Measurements from ENCODE around the gene PTH2. TPM values are rescaled to one million over a fixed set of nuclear protein-coding genes. Genes with fewer than 3 reads are reported as not detected.

The PTH2 gene
- total and polyA plus RNA-seq, 2 donors (not counting 3 experiments of a cell fraction or from before 2014, with no cell fraction given): not detected

DNA sequence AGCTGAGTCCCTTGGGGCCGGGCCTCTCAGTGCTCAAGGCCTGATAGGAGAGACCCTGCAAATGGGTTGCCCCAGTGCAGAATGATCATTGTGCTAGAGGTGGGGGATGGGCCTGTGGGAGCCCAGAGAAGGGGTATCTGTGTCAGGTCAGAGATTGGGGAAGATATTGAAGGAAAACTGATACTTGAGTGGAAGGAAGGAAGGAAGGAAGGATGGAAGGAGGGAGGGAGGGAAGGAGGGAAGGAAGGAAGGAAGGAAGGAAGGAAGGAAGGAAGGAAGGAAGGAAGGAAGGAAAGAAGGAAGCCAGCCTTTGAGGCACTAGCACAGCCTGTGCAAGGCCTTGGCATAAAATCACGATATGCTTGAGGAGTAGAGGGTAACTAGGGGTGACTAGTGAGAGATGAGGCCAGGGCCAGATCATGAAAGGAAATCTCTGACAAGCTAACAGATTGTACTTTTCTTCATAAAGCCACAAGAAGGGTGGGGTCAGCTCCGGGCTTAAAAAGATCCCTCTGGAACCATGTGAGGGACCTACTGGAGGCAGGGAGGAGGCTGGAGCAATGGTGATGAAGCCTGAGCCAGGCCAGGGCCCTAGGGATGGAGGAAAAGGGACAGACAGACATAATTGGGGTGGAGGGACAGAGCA, 11.4 kb downstream of the PTH2 start:
- no peaks in the 10 kb centered on the region for H3K36me3 ChIP-seq (ENCODE audit: control insufficient read depth in 2 of 2, extremely low read depth in 1 of 2, insufficient read depth in 2 of 2, low read length in 2 of 2)
- no peak overlapping the region for H3K9ac ChIP-seq (replicated peaks; ENCODE audit: extremely low read depth, insufficient read depth, low read length)
- no peaks in the 10 kb centered on the region for H3K9me3 ChIP-seq (replicated peaks; ENCODE audit: control insufficient read depth, insufficient read depth, low read length)
- intact Hi-C loops (cut with micrococcal nuclease) (no loop called here), dilution Hi-C loops (cut with MboI; ENCODE audit: extremely low pct_ligation_motif_present, low sequenced_read_pairs) (no loop called here)
- H3K27ac ChIP-seq (ENCODE audit: insufficient read depth, low read depth, low read length): no peak overlapping the region
- no peaks in the 10 kb centered on the region for H3K4me1 ChIP-seq (ENCODE audit: control insufficient read depth, extremely low read depth, insufficient read depth, low read length)
- H3K4me2 ChIP-seq (ENCODE audit: insufficient read depth, low read length): no peak overlapping the region
- ChIA-PET POLR2A (no interaction called here), CTCF (interaction anchor here (0.7 to 1.3 kb wide), 3 partner anchors 8 to 421 kb away, joined by 3 to 4 read pairs (median 3); no protein-coding TSS in a partner anchor)
- DNase-seq (ENCODE audit: low read depth, low spot score): no peak
- no peak for FAIRE-seq
- no peaks in the 10 kb centered on the region for H3K9me1 ChIP-seq (replicated peaks; ENCODE audit: control insufficient read depth, extremely low read depth, insufficient read depth, low read length)
- no TSS peak for BruUV-seq (replicated peaks)
- H2AFZ ChIP-seq (ENCODE audit: low read depth, low read length): no peak overlapping the region
- peaks cover 0 to under 1% of the 10 kb centered on the region in 2 experiments for H3K27me3 ChIP-seq (ENCODE audit: control insufficient read depth in 2 of 2, insufficient read depth in 2 of 2, low read length in 2 of 2)
- no peak overlapping the region for H3K4me3 ChIP-seq (replicated peaks in 1 of 3; ENCODE audit: insufficient read depth in 1 of 3, low read depth in 1 of 3, low read length in 3 of 3)
- TF ChIP-seq, protein P1, sequence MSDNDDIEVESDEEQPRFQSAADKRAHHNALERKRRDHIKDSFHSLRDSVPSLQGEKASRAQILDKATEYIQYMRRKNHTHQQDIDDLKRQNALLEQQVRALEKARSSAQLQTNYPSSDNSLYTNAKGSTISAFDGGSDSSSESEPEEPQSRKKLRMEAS (IDR thresholded peaks at IDR 0.05; ENCODE audit: insufficient read depth, insufficient read length): no peak
- no peak for TF ChIP-seq MYC (IDR thresholded peaks at IDR 0.05; ENCODE audit: low read depth, low read length)
- no peak for TF ChIP-seq JUN (IDR thresholded peaks at IDR 0.05; ENCODE audit: borderline replicate concordance, insufficient read depth, insufficient read length, low read depth)
- no peak for TF ChIP-seq GATA2 (IDR thresholded peaks at IDR 0.05; ENCODE audit: insufficient read depth, insufficient read length, low read depth, low read length)
- TF ChIP-seq POLR2AphosphoS5 (IDR thresholded peaks at IDR 0.05; ENCODE audit: insufficient read depth, low read depth, low read length): no peak
- TF ChIP-seq POLR2A (IDR thresholded peaks at IDR 0.05; ENCODE audit: low read depth, low read length): no peak
- TF ChIP-seq FOS (IDR thresholded peaks at IDR 0.05; ENCODE audit: borderline replicate concordance, insufficient read depth, low read length): no peak
- no peaks in the 10 kb centered on the region for H3K79me2 ChIP-seq (ENCODE audit: control insufficient read depth, insufficient read depth, low read length)
- no peaks in the 10 kb centered on the region for H4K20me1 ChIP-seq (replicated peaks; ENCODE audit: control insufficient read depth, extremely low read depth, insufficient read depth, low read length)
